ENCODE data around the gene SLC9A1.

DNA sequence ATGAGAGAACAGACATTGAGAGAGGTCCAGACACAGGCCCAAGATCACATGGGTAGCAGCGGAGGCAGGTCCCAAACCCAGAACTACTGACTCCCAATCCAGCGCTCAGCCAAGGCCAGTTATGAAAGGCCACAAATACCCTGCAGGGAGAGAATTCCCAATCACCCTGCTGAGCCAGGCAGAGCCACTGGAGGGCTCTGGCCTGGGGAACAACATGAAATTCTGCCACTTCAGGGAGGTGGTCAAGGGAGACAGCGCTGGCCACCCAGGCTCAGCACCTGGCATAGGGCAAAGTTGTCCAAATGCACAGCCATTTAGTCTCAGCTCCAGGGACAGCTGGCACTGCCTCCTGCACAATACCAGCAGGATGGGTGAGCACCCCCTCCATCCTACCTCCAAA lies 27.5 kb downstream of the SLC9A1 start:
- TF ChIP-seq, protein P1, sequence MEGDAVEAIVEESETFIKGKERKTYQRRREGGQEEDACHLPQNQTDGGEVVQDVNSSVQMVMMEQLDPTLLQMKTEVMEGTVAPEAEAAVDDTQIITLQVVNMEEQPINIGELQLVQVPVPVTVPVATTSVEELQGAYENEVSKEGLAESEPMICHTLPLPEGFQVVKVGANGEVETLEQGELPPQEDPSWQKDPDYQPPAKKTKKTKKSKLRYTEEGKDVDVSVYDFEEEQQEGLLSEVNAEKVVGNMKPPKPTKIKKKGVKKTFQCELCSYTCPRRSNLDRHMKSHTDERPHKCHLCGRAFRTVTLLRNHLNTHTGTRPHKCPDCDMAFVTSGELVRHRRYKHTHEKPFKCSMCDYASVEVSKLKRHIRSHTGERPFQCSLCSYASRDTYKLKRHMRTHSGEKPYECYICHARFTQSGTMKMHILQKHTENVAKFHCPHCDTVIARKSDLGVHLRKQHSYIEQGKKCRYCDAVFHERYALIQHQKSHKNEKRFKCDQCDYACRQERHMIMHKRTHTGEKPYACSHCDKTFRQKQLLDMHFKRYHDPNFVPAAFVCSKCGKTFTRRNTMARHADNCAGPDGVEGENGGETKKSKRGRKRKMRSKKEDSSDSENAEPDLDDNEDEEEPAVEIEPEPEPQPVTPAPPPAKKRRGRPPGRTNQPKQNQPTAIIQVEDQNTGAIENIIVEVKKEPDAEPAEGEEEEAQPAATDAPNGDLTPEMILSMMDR (optimal IDR thresholded peaks at IDR 0.05 in 1 of 3, IDR thresholded peaks at IDR 0.05 in 1 of 3, conservative IDR thresholded peaks at IDR 0.05 in 1 of 3; ENCODE audit: extremely low read depth in 1 of 3, insufficient read depth in 2 of 3, low read length in 3 of 3) = peak in 1 of 3 experiments; percentile 2
- no peak for TF ChIP-seq EZH2 (IDR thresholded peaks at IDR 0.05; ENCODE audit: low read length)

Data from keratinocyte (primary cell).